SK-N-MC (cell line): ENCODE results near the gene AHDC1.

Source experiments
- EZH2 ChIP-seq: fragments of 200-600 bp; sonication (generic); IDR thresholded peaks from one replicate; pipeline ENCODE4 v1.6.1; 2017; ENCODE audit warnings: antibody characterized with exemption
- POLR2AphosphoS5 ChIP-seq: IDR thresholded peaks from 2 replicates; pipeline ENCODE4 v1.6.1; 2012; ENCODE audit warnings: mild to moderate bottlenecking, low read depth, low read length, borderline replicate concordance

- TF ChIP-seq EZH2 = no peak
- peak; percentile 70 for TF ChIP-seq POLR2AphosphoS5
These were observed 113.8 kb downstream of the AHDC1 start, which contains the start of gene WASF2 for GRCh38 chr1:27489973-27490741.
